WTC11 (cell line): ENCODE measurements around the gene C17orf50. TPM values are rescaled to one million over a fixed set of nuclear protein-coding genes. Genes with fewer than 3 reads are reported as not detected.
A peak's percentile ranks its signal among the peaks of the same experiment; 100 is the strongest.

Experiments used
- ATAC-seq: fragments of 200-7000 bp; cut with Tn5 transposase; 2 replicates; pipeline ENCODE4 v1.10.0; 2021; ENCODE audit warnings: mild to moderate bottlenecking, moderate library complexity
- CTCF ChIA-PET: fragments of 300-600 bp; sonication (Branson Sonifier 250); formaldehyde crosslinking; loops from one replicate; lab custom pipeline; 2021; ENCODE audit warnings: antibody characterized with exemption; lab: Charles Lee
- POLR2A ChIA-PET: fragments of 350-600 bp; sonication (Branson Sonifier 250); formaldehyde crosslinking; loops from one replicate; lab custom pipeline; 2021; ENCODE audit warnings: antibody characterized with exemption; lab: Charles Lee
- DNase-seq: peaks from one replicate; pipeline ENCODE4 v3.0.0; 2021; ENCODE audit warnings: low spot score
- H3K27ac Mint-ChIP-seq: 2 replicates; pipeline ENCODE4 v1.8.0; 2021; ENCODE audit warnings: mixed read lengths
- H3K27me3 Mint-ChIP-seq: 2 replicates; pipeline ENCODE4 v1.8.0; 2021; ENCODE audit warnings: low read depth, mild to moderate bottlenecking, moderate library complexity, mixed read lengths
- H3K36me3 Mint-ChIP-seq: 2 replicates; pipeline ENCODE4 v1.8.0; 2021; ENCODE audit warnings: mixed read lengths
- H3K4me1 Mint-ChIP-seq: 2 replicates; pipeline ENCODE4 v1.8.0; 2022; ENCODE audit warnings: mixed read lengths
- H3K4me3 Mint-ChIP-seq: 2 replicates; pipeline ENCODE4 v1.8.0; 2021; ENCODE audit warnings: mild to moderate bottlenecking, moderate library complexity, mixed read lengths
- H3K9me3 Mint-ChIP-seq: 2 replicates; pipeline ENCODE4 v1.8.0; 2021; ENCODE audit warnings: mixed read lengths
- EMX1 ChIP-seq: fragments of 250-450 bp; sonication (Bioruptor Pico); IDR thresholded peaks from 2 replicates; pipeline ENCODE4 v1.8.0; 2021; ENCODE audit warnings: mild to moderate bottlenecking
- ETV6 ChIP-seq: sonication (generic); formaldehyde crosslinking; IDR thresholded peaks from 2 replicates; pipeline ENCODE4 v1.8.1; 2022; ENCODE audit warnings: mild to moderate bottlenecking, missing genetic modification reagents
- GABPB1 ChIP-seq: sonication (generic); formaldehyde crosslinking; IDR thresholded peaks from 2 replicates; pipeline ENCODE4 v1.8.1; 2023; ENCODE audit warnings: mild to moderate bottlenecking, missing genetic modification reagents
- HMGA2 ChIP-seq: fragments of 250-450 bp; sonication (Bioruptor Pico); IDR thresholded peaks from 2 replicates; pipeline ENCODE4 v1.4.0; 2021; ENCODE audit warnings: mild to moderate bottlenecking, moderate library complexity
- KAT7 ChIP-seq: sonication (generic); formaldehyde crosslinking; IDR thresholded peaks from 2 replicates; pipeline ENCODE4 v1.8.1; 2023; ENCODE audit warnings: missing genetic modification reagents, mild to moderate bottlenecking, borderline replicate concordance
- NFE2L1 ChIP-seq: sonication (generic); formaldehyde crosslinking; IDR thresholded peaks from 2 replicates; pipeline ENCODE4 v1.8.1; 2023; ENCODE audit warnings: missing genetic modification reagents
- PRRX2 ChIP-seq: fragments of 250-450 bp; sonication (Bioruptor Pico); IDR thresholded peaks from 2 replicates; pipeline ENCODE4 v1.8.0; 2021; ENCODE audit warnings: mild to moderate bottlenecking
- TCF7 ChIP-seq: sonication (generic); formaldehyde crosslinking; IDR thresholded peaks from 2 replicates; pipeline ENCODE4 v1.8.0; 2022; ENCODE audit warnings: mild to moderate bottlenecking, low read depth, missing genetic modification reagents, moderate library complexity
- ZNF121 ChIP-seq: sonication (generic); formaldehyde crosslinking; IDR thresholded peaks from 2 replicates; pipeline ENCODE4 v1.8.0; 2023; ENCODE audit warnings: missing genetic modification reagents
- ZNF219 ChIP-seq: sonication (generic); formaldehyde crosslinking; IDR thresholded peaks from 2 replicates; pipeline ENCODE4 v1.8.0; 2023; ENCODE audit warnings: missing genetic modification reagents, mild to moderate bottlenecking, borderline replicate concordance
- ZNF396 ChIP-seq: fragments of 250-450 bp; sonication (Bioruptor Pico); IDR thresholded peaks from 2 replicates; pipeline ENCODE4 v1.8.0; 2021; ENCODE audit warnings: mild to moderate bottlenecking, moderate library complexity, borderline replicate concordance
- ZNF423 ChIP-seq: fragments of 250-450 bp; sonication (Bioruptor Pico); IDR thresholded peaks from 2 replicates; pipeline ENCODE4 v2.1.2; 2022; ENCODE audit warnings: mild to moderate bottlenecking, moderate library complexity
- total RNA-seq: library from RNA; stranded (reverse); gene quantifications from 3 replicates; pipeline ENCODE4 v1.2.3, GENCODE V29; 2021
- TF ChIP-seq, protein P1 (sequence below): sonication (generic); formaldehyde crosslinking; IDR thresholded peaks from 2 replicates; pipeline ENCODE4 v1.8.0; 2023; ENCODE audit warnings: missing genetic modification reagents, mild to moderate bottlenecking, borderline replicate concordance
- TF ChIP-seq, protein P2 (sequence below): sonication (generic); formaldehyde crosslinking; conservative IDR thresholded peaks from 2 replicates; pipeline ENCODE4 v1.8.1; 2023; ENCODE audit warnings: mild to moderate bottlenecking, low read depth, missing genetic modification reagents, moderate library complexity
- TF ChIP-seq, protein P3 (sequence below): sonication (generic); formaldehyde crosslinking; IDR thresholded peaks from 2 replicates; pipeline ENCODE4 v1.8.0; 2022; ENCODE audit warnings: missing genetic modification reagents
- TF ChIP-seq, protein P4 (sequence below): fragments of 200-600 bp; IDR thresholded peaks from 2 replicates; pipeline ENCODE4 v1.8.0; 2022; ENCODE audit warnings: antibody characterized with exemption

The C17orf50 gene
- total RNA-seq, 1 experiment from 2014 or later, result 0.35 TPM

DNA sequence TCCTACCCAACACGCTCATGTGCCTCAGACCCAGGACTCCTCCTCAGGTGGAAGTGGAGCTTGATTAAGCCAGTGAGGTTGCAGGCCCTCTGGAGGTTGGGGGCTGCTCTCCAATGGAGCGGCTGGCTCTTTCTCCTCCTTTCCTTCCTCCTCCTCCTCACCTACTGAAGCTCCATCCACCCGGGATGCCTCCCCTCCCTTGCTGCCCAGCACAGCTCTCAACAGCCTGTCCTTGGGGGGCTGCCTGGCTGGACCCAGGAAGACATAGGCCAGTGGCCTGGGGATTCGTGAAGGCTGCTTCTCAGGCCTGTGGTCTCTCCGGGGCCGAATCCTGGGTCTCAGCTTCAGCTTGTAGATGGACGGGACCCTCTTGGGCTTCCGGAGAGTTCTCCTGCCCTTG, 15.9 kb upstream of the C17orf50 start (continued):
- TF ChIP-seq, protein P1, sequence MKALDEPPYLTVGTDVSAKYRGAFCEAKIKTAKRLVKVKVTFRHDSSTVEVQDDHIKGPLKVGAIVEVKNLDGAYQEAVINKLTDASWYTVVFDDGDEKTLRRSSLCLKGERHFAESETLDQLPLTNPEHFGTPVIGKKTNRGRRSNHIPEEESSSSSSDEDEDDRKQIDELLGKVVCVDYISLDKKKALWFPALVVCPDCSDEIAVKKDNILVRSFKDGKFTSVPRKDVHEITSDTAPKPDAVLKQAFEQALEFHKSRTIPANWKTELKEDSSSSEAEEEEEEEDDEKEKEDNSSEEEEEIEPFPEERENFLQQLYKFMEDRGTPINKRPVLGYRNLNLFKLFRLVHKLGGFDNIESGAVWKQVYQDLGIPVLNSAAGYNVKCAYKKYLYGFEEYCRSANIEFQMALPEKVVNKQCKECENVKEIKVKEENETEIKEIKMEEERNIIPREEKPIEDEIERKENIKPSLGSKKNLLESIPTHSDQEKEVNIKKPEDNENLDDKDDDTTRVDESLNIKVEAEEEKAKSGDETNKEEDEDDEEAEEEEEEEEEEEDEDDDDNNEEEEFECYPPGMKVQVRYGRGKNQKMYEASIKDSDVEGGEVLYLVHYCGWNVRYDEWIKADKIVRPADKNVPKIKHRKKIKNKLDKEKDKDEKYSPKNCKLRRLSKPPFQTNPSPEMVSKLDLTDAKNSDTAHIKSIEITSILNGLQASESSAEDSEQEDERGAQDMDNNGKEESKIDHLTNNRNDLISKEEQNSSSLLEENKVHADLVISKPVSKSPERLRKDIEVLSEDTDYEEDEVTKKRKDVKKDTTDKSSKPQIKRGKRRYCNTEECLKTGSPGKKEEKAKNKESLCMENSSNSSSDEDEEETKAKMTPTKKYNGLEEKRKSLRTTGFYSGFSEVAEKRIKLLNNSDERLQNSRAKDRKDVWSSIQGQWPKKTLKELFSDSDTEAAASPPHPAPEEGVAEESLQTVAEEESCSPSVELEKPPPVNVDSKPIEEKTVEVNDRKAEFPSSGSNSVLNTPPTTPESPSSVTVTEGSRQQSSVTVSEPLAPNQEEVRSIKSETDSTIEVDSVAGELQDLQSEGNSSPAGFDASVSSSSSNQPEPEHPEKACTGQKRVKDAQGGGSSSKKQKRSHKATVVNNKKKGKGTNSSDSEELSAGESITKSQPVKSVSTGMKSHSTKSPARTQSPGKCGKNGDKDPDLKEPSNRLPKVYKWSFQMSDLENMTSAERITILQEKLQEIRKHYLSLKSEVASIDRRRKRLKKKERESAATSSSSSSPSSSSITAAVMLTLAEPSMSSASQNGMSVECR, result no peak
- TF ChIP-seq ETV6 (CRISPR knock-in tag) (no peak), HMGA2 (CRISPR knock-in tag) (no peak), EMX1 (CRISPR knock-in tag) (no peak)

DNA sequence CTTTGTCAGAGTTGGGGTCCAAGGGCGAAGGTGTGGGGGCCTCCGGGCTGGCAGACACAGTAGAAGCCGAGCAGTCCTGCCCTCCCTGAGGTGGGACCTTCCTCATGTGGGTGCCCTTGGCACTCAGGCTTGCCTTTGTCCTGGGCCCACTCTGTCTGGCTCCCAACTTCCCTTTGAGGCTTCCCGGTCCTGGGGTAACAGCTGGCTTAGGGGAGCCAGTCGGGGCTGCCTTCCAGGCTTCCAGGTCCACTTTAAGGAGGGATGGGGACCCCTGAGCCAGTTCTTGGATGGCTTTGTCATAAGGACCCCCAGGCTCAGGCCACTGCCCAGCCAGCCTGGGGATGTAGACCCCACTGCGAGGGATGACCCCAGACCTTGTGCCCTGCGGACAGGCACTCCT, 15.4 kb upstream of the C17orf50 start:
- CTCF ChIA-PET, result interaction anchor here (0.5 to 6.9 kb wide), 6 partner anchors 16 to 201 kb away, joined by 3 to 85 read pairs (median 10); partner anchors contain the start of genes RASL10B and TAF15
- Mint-ChIP-seq H3K27me3 (peaks cover 55% of the 10 kb centered on the region), H3K4me3 (no peak overlapping the region), H3K36me3 (0 out of 2 replicates have a peak, but pooled peaks cover 3% of the 10 kb centered on the region), H3K4me1 (peaks cover 11% of the 10 kb centered on the region), H3K9me3 (no peaks in the 10 kb centered on the region), H3K27ac (no peak overlapping the region)
- ATAC-seq, result no peak
- no peak for DNase-seq
- POLR2A ChIA-PET, result interaction anchor here (1.2 kb wide), 1 partner anchor 13 kb away, joined by 3 read pairs; no protein-coding TSS in a partner anchor
- no peak for TF ChIP-seq ZNF423 (CRISPR knock-in tag)
- TF ChIP-seq EMX1 (CRISPR knock-in tag), result no peak
- TF ChIP-seq KAT7 (CRISPR knock-in tag), result no peak
- TF ChIP-seq NFE2L1, result no peak
- TF ChIP-seq, protein P2, sequence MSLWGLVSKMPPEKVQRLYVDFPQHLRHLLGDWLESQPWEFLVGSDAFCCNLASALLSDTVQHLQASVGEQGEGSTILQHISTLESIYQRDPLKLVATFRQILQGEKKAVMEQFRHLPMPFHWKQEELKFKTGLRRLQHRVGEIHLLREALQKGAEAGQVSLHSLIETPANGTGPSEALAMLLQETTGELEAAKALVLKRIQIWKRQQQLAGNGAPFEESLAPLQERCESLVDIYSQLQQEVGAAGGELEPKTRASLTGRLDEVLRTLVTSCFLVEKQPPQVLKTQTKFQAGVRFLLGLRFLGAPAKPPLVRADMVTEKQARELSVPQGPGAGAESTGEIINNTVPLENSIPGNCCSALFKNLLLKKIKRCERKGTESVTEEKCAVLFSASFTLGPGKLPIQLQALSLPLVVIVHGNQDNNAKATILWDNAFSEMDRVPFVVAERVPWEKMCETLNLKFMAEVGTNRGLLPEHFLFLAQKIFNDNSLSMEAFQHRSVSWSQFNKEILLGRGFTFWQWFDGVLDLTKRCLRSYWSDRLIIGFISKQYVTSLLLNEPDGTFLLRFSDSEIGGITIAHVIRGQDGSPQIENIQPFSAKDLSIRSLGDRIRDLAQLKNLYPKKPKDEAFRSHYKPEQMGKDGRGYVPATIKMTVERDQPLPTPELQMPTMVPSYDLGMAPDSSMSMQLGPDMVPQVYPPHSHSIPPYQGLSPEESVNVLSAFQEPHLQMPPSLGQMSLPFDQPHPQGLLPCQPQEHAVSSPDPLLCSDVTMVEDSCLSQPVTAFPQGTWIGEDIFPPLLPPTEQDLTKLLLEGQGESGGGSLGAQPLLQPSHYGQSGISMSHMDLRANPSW (CRISPR knock-in tag), result no peak
- TF ChIP-seq, all 79 proteins: peak for 0

DNA sequence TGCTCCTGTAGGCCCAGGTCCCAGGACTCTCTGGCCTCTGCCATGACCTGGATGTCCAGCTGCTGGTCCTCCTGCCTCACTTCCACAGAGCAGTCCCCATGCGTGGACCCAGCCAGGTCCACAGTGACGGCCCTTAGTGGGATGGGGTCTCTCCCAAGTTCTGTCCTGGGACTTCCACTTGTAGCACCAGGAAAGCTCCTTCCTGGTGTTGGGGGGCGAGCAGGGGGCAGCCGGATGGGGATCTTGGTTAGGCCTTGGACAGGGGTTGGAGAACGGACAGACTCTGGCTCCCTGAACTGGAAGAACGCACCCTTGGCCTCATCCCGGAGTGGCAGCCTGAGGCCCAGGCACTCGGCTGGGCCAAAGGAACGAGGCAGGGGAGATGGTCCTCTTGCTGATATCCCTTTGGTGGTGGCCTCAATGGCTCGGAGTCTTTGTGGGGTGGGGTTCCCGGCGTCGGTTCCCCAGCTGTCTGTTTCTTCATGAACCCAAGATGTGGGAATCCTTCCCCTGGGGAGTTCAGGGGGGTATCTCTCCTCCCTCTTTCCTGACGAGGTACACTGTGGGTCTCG, 14.9 kb upstream of the C17orf50 start:
- peaks cover 17% of the 10 kb centered on the region for H3K4me1 Mint-ChIP-seq
- no peak for TF ChIP-seq PRRX2 (CRISPR knock-in tag)
- TF ChIP-seq TCF7 (CRISPR knock-in tag), result no peak
- no peak for TF ChIP-seq ZNF121 (CRISPR knock-in tag)
- no peak for TF ChIP-seq GABPB1 (CRISPR knock-in tag)
- TF ChIP-seq, all 79 proteins: peak for 0
- no peak overlapping the region for H3K4me3 Mint-ChIP-seq
- H3K36me3 Mint-ChIP-seq, result 0 out of 2 replicates have a peak, but pooled peaks cover 1% of the 10 kb centered on the region
- DNase-seq, result no peak
- ATAC-seq, result no peak
- H3K27ac Mint-ChIP-seq, result no peak overlapping the region
- ChIA-PET POLR2A (no interaction called here), CTCF (interaction anchor here (0.5 to 6.9 kb wide), 4 partner anchors 16 to 201 kb away, joined by 3 to 85 read pairs (median 20); partner anchors contain the start of gene RASL10B)
- peaks cover 55% of the 10 kb centered on the region for H3K27me3 Mint-ChIP-seq
- no peaks in the 10 kb centered on the region for H3K9me3 Mint-ChIP-seq

DNA sequence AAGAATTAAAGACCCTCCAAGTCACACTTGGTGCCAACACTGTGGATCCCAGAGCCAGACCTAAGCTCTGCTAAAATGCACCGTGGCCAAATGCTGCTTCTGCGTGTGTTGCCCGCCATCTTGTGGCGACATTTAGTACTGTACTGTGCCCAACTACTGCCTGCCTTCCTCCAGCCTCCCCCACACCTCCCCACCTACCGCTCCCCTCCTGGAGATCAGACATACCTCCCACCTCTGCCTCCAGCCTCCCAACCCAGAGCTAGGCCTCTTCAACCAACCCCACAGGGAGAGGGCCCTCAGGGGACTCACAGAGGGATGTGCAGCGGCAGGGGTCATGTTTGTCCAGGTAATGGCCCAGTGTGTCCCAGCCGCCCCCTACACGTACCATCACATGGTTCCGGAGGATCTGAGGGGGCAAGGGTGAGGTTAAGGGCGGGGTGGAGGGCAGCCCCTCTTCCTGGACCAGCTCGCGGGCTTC, 13.1 kb upstream of the C17orf50 start:
- POLR2A ChIA-PET, result interaction anchor here (0.6 to 1.2 kb wide), 2 partner anchors 61 to 134 kb away, joined by 3 to 4 read pairs; partner anchors contain the start of gene TAF15
- no peak overlapping the region for H3K27ac Mint-ChIP-seq
- H3K27me3 Mint-ChIP-seq, result peaks cover 48% of the 10 kb centered on the region
- CTCF ChIA-PET, result interaction anchor here (0.5 to 8.3 kb wide), 47 partner anchors 8 to 740 kb away, joined by 3 to 100 read pairs (median 4); partner anchors contain the start of genes AP2B1, C17orf50, PEX12 and RASL10B
- DNase-seq, result peak; percentile 87
- H3K4me3 Mint-ChIP-seq, result no peak overlapping the region
- TF ChIP-seq, protein P3, sequence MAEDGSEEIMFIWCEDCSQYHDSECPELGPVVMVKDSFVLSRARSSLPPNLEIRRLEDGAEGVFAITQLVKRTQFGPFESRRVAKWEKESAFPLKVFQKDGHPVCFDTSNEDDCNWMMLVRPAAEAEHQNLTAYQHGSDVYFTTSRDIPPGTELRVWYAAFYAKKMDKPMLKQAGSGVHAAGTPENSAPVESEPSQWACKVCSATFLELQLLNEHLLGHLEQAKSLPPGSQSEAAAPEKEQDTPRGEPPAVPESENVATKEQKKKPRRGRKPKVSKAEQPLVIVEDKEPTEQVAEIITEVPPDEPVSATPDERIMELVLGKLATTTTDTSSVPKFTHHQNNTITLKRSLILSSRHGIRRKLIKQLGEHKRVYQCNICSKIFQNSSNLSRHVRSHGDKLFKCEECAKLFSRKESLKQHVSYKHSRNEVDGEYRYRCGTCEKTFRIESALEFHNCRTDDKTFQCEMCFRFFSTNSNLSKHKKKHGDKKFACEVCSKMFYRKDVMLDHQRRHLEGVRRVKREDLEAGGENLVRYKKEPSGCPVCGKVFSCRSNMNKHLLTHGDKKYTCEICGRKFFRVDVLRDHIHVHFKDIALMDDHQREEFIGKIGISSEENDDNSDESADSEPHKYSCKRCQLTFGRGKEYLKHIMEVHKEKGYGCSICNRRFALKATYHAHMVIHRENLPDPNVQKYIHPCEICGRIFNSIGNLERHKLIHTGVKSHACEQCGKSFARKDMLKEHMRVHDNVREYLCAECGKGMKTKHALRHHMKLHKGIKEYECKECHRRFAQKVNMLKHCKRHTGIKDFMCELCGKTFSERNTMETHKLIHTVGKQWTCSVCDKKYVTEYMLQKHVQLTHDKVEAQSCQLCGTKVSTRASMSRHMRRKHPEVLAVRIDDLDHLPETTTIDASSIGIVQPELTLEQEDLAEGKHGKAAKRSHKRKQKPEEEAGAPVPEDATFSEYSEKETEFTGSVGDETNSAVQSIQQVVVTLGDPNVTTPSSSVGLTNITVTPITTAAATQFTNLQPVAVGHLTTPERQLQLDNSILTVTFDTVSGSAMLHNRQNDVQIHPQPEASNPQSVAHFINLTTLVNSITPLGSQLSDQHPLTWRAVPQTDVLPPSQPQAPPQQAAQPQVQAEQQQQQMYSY (CRISPR knock-in tag), result no peak
- TF ChIP-seq, protein P4, sequence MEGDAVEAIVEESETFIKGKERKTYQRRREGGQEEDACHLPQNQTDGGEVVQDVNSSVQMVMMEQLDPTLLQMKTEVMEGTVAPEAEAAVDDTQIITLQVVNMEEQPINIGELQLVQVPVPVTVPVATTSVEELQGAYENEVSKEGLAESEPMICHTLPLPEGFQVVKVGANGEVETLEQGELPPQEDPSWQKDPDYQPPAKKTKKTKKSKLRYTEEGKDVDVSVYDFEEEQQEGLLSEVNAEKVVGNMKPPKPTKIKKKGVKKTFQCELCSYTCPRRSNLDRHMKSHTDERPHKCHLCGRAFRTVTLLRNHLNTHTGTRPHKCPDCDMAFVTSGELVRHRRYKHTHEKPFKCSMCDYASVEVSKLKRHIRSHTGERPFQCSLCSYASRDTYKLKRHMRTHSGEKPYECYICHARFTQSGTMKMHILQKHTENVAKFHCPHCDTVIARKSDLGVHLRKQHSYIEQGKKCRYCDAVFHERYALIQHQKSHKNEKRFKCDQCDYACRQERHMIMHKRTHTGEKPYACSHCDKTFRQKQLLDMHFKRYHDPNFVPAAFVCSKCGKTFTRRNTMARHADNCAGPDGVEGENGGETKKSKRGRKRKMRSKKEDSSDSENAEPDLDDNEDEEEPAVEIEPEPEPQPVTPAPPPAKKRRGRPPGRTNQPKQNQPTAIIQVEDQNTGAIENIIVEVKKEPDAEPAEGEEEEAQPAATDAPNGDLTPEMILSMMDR, result peak; percentile 85
- TF ChIP-seq ZNF219 (CRISPR knock-in tag), result no peak
- no peak for TF ChIP-seq ZNF396 (CRISPR knock-in tag)
- TF ChIP-seq, all 79 proteins: peak for 1
- Mint-ChIP-seq H3K36me3 (no peaks in the 10 kb centered on the region), H3K4me1 (peaks cover 22% of the 10 kb centered on the region), H3K9me3 (no peaks in the 10 kb centered on the region)
- ATAC-seq, result peak; percentile 80
